COLO668 (cell line): ENCODE measurements around the gene NDUFB10.
"Not testable (repeated sequence)": the region's sequence is repeated elsewhere in the genome, so short reads cannot be mapped to it uniquely, and the experiment has no call there.

ENCODE experiments used
- DNase-seq: peaks from one replicate; lab custom pipeline; 2025; ENCODE audit not compliant: unreplicated experiment; lab: John Stamatoyannopoulos, UW

The NDUFB10 gene

DNA sequence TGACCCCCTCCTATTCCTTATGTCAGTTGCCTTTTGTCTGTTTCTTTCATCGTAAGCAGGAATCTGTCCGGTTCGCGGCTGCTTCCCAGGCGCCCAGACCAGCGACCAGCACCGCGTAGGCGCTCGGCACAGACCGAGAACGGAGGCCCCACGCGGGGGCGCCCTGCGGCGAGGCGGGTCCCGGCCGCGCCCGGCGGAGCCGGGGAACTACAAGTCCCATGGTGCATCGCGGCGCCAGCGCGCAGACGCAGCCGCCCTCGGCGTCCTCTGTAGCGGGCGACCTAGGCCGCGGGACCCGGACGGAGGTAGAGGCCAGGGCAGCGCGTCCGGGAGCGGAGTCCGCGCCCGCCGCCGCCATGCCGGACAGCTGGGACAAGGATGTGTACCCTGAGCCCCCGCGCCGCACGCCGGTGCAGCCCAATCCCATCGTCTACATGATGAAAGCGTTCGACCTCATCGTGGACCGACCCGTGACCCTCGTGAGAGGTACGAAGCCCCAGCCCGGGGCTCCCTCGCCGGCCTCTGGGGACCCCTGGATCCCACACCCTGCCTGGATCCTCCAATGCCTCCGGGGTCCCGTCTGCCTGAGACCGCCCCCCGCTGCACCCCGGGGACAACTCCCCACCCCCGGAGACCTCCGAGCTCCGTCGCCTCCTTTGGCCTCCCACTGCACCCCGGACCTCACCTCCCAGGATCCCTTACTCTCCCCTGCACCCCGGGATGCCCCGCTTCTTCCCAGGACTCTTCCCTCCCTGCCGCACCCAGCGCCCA is at the start of gene NDUFB10:
NDUFB10 (plus strand) TSS at position 270 of the 771 bp plus-strand sequence; CDS start at position 357, 87 bp downstream.
- peak; percentile 96 for DNase-seq

DNA sequence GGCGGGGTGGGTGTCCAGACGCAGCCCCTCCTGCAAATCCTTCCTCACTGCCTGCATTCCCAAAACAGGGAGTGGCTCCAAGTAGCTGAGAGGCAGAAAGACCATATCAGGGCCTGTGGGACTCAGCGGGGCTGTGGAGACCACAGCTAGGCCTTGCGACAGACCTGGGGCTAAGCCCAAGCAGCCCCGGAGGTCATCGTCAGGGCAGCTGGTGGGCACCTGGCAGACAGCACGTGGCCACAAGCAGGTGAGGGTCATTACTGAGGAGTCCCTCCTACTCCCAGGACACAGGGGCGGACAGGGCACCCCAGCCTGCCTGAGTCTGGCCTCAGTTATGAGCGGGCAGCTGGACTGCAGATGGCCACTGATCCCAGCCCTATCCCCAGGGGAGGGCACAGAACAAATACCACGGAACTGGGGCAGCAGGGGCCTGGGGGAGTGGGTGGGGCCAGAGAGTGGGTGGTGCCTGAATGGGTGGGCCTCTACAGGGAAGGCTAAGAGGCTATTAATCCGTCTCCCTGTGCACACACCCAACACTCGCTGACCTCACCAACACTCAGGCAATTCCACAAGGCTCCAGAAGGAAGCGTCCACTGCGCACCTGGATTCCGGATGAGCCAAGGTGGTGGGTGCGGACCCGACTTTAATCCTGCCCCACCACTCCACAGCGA is 49.6 kb upstream of the NDUFB10 start:
- DNase-seq, result peak; percentile 75

DNA sequence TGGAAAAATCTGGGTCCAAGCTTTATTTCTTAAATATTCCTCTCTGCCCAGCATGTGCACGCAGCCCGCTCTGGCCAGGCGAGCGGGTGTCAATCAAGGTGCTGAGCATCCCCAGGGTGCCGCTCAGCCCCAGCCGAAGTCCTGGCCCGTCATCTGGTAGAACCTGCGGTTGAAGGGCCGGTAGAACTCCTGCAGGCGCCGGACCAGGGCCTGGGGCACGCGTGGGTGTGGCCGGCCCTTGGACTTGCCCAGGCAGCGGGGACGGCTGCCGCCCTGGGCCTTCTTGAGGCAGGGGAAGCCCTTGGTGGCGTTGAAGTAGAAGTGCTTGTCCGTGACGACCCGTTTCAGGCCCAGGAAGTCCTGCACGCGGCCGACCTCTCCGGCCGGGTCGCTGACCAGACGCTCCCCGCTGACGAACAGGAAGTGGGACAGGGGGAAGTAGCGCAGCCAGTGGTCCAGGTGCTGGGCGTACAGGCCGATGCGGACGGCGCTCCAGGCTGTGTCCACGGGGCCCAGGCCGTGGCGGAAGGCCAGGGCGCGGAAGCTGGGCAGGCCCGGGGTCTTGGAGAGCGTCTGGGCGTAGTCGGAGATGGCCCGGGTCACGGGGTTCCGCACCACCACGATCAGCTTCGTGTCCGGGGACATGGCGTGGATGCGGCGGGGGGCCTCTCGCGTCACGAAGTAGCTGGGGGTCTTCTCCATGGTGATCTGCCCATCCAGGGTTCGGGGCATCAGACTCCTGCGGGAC is 47.7 kb upstream of the NDUFB10 start:
- no peak for DNase-seq

DNA sequence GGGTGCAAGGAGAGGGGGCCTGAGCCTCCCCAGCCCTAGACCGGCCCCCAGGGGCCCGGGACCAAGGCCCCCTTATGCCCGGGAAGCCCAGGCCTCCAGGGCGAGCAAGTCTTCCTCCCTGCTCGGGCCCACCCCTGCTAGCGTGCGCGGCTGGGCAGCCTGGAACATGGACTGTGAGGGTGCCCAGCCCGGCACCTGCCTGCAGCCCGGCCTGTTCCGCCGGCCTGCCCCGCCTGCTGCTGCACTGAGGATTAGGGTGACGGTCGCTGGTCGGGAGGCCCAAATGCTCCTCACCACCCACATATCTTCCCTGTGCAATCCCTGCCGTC is 47.2 kb upstream of the NDUFB10 start:
- no peak for DNase-seq

- DNase-seq, result peak; percentile 92
These were observed 45.8 kb upstream of the NDUFB10 start for GRCh38 chr16:1913327-1914083.

GRCh38 chr16:1914084-1914608 is 45.2 kb upstream of the NDUFB10 start:
- peak; percentile 39 for DNase-seq

- no peak for DNase-seq
These were observed 44.4 kb upstream of the NDUFB10 start for GRCh38 chr16:1914988-1915387.

- no peak for DNase-seq
These were observed 43.4 kb upstream of the NDUFB10 start for GRCh38 chr16:1915732-1916639.

DNA sequence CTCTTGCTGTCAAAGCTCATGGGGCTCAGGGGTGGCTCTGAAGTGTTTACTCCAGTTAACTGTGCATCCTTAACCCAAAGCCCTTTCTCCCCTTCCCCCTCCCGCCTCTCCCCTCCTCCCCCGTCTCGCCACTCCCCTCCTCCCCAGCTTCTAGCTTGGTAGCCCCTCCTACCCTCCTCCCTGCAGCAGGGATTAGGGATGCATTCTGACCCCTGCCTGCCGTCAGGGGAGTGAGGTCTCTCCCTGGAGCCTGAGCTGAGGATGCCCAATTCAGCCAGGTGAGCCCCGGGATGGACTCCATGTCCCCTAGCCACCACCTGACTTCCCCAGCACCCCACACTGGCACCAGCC is 42.7 kb upstream of the NDUFB10 start:
- DNase-seq, result no peak

DNA sequence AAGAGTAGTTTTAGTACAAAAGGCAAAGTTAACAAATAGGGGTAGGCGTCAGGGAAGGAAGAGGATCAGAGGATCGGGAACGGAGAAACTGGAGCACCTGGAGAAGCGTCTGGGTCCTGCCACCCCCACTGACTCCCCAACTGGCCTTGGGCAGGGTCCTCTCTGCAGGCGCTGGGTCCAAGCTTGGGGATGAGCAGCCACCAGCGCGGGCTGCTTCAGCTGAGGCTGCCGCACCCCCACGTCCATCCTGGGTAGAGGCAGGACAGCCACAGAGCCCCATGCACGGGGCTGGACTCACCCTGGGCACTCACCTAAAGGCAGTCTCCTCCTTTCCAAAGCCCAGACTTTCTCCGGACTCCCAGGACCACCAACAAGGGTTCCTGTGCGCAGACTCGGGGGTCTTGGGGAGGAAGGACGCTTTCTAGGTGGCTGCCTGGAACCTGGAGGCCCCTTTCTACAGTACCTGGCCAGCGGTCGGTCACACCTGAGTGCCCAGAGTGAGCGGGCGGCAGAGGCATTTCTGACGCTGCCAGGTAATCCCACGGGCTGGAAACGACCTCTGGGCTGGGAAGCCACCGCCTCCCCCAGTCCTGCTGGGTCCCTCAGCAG is 42.2 kb upstream of the NDUFB10 start:
- DNase-seq, result peak; percentile 31

DNA sequence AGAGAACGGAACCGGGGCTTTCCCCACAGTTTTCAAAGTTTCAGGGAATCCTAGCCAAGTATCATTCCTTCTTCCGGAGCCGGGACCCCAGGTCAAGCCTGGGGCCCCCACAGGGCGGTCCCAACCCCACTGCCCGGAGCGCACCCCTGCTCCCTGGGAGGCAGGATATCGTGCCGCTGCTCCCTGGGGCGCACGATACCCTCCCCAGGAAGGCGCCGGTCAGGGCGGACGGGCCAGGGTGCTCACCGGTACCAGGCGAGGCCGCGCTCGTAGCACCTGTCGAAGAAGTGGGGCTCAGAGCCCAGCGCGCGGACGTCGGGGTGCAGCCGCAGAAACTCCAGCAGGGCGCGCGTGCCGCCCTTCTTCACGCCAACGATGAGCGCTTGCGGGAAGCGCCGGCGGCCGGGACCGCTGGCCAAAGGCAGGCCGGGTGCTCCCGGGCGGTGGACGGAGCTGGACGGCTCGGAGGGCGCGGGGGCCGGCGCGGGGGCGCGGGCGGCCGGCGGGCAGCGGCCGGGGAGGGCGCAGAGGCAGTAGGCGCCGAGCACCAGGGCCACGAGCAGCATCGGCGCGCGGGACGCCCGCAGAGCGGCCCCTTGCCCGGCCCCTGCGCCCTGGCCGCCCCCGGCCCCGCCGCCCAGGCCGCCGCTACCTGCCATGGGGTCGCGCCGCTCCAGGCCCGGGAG is 41.5 kb upstream of the NDUFB10 start:
- DNase-seq, result peak; percentile 22

- DNase-seq, result no peak
These were observed 40.7 kb upstream of the NDUFB10 start, which contains the start of gene HS3ST6 for GRCh38 chr16:1918351-1919326. HS3ST6 (minus strand) TSS chr16:1918415; CDS start chr16:1918323, 92 bp downstream.

DNA sequence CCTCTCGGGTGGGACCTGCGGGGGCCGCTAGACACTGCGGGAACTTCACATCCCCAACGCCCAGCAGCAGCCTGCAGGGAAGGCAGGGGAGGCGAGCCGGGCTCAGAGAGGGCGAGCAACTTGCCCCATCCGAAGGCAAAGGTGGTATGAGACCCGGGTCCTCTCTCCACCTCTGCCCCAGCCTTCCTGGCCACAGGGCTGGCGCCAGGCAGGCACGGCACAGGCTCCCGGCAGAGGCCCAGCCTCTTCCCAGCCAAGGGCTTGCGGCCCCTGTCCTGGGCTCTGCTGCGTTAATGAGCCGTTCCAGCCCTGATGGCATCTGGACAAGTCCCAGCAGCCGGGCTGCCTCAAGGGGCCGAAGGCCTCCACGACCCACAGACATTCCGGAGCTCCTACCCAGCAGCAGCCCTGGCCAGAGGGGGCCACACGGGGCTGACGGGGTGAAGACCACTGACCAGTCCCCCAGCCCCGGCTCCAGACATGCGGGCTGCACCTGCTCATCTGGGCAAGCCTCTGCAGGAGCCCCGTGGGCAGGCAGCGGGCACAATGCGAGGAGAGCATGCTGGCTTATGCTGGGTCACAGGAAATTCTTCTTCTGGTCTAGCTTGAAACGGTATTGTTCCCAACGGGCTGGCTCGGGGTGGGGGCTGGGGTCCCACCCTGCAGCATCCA is 39.9 kb upstream of the NDUFB10 start:
- DNase-seq, result peak; percentile 37

- DNase-seq, result not testable (repeated sequence)
These were observed 39.2 kb upstream of the NDUFB10 start for GRCh38 chr16:1920122-1920521.

GRCh38 chr16:1920727-1921171 is 38.6 kb upstream of the NDUFB10 start:
- peak; percentile 30 for DNase-seq

GRCh38 chr16:1922357-1922756 is 37.0 kb upstream of the NDUFB10 start:
- no peak for DNase-seq
